Ascending aorta (tissue), 2 donors: ENCODE data around the gene ARL15. TPM values are rescaled to one million over a fixed set of nuclear protein-coding genes. Genes with fewer than 3 reads are reported as not detected.
"Not testable (repeated sequence)": the region's sequence is repeated elsewhere in the genome, so short reads cannot be mapped to it uniquely, and the experiment has no call there.

Source experiments
- DNase-seq, 2 donors: peaks; one replicate each; pipeline ENCODE4 v3.0.0-alpha.2; 2019; ENCODE audit warnings: low spot score in 2 of 2
- H3K27ac ChIP-seq, 2 donors: fragments of 200-600 bp; sonication (generic); one replicate each; pipeline ENCODE4 v1.5.1; 2016 to 2017; ENCODE audit warnings: mild to moderate bottlenecking in 1 of 2
- H3K27me3 ChIP-seq: fragments of 200-600 bp; sonication (generic); one replicate; pipeline ENCODE4 v1.5.1; 2017
- H3K36me3 ChIP-seq, 2 donors: fragments of 200-600 bp; sonication (generic); one replicate each; pipeline ENCODE4 v1.5.1; 2016
- H3K4me1 ChIP-seq, 2 donors: fragments of 200-600 bp; sonication (generic); one replicate each; pipeline ENCODE4 v1.5.1; 2016 to 2017; ENCODE audit warnings: mild to moderate bottlenecking in 1 of 2
- H3K4me3 ChIP-seq, 2 donors: fragments of 200-600 bp; sonication (generic); one replicate each; pipeline ENCODE4 v1.5.1; 2016 to 2017; ENCODE audit warnings: mild to moderate bottlenecking in 1 of 2
- H3K9me3 ChIP-seq, 2 donors: fragments of 200-600 bp; sonication (generic); one replicate each; pipeline ENCODE4 v1.5.1; 2016
- CTCF ChIP-seq, 3 experiments: fragments of 200-600 bp in 2 of 3; fragments of 450-650 bp in 1 of 3; sonication (generic) in 2 of 3; IDR thresholded peaks; one replicate each; pipeline ENCODE4 v1.5.1; 2016 to 2019; ENCODE audit warnings: antibody characterized with exemption in 3 of 3, mild to moderate bottlenecking in 1 of 3, moderate library complexity in 1 of 3
- intact Hi-C: fragments of 100-400 bp; cut with DNase I; formaldehyde crosslinking; loops from one replicate; pipeline ENCODE4 v1.15.1; 2023
- total RNA-seq: library from RNA; depleted of rRNA; stranded (reverse); fragments of >200 nt; gene quantifications from one replicate; pipeline ENCODE4 v1.1.0, GENCODE V29; 2016

ARL15 gene
- total RNA-seq, 1 donor from 2014 or later = 12.5 TPM

- no peak for TF ChIP-seq CTCF (IDR thresholded peaks at IDR 0.05)
- Histone ChIP-seq H3K36me3 (no peaks in the 10 kb centered on the region), H3K4me3 (no peak overlapping the region), H3K27ac (no peak overlapping the region), H3K4me1 (no peaks in the 10 kb centered on the region), H3K27me3 (no peaks in the 10 kb centered on the region), H3K9me3 (no peaks in the 10 kb centered on the region)
- no peak for DNase-seq
- intact Hi-C loops = no loop called here
Measured at GRCh38 chr5:54073131-54073530, 237.2 kb downstream of the ARL15 start.

- TF ChIP-seq CTCF (IDR thresholded peaks at IDR 0.05) = no peak
- Histone ChIP-seq H3K36me3 (no peaks in the 10 kb centered on the region), H3K27me3 (no peaks in the 10 kb centered on the region), H3K4me3 (no peak overlapping the region), H3K27ac (no peak overlapping the region), H3K9me3 (no peaks in the 10 kb centered on the region), H3K4me1 (no peaks in the 10 kb centered on the region)
- DNase-seq = no peak
- intact Hi-C loops = no loop called here
Measured at GRCh38 chr5:54066433-54066832, 243.9 kb downstream of the ARL15 start.

- no peak for DNase-seq
- Histone ChIP-seq H3K27me3 (no peaks in the 10 kb centered on the region), H3K27ac (no peak overlapping the region), H3K36me3 (no peaks in the 10 kb centered on the region), H3K9me3 (no peaks in the 10 kb centered on the region), H3K4me3 (no peak overlapping the region), H3K4me1 (no peaks in the 10 kb centered on the region)
- intact Hi-C loops = no loop called here
- no peak for TF ChIP-seq CTCF (IDR thresholded peaks at IDR 0.05)
Measured at GRCh38 chr5:54063817-54064216, 246.6 kb downstream of the ARL15 start.

GRCh38 chr5:54062958-54063357 is 247.4 kb downstream of the ARL15 start:
- no peak for TF ChIP-seq CTCF (IDR thresholded peaks at IDR 0.05)
- Histone ChIP-seq H3K4me1 (no peaks in the 10 kb centered on the region), H3K36me3 (no peaks in the 10 kb centered on the region), H3K4me3 (no peak overlapping the region), H3K9me3 (no peaks in the 10 kb centered on the region), H3K27ac (peak overlapping the region in 1 of 2 donors; percentile 1), H3K27me3 (no peaks in the 10 kb centered on the region)
- DNase-seq = no peak
- intact Hi-C loops = no loop called here

GRCh38 chr5:54060919-54061318 is 249.5 kb downstream of the ARL15 start:
- H3K27me3 ChIP-seq, DNase-seq, H3K9me3 ChIP-seq, H3K4me3 ChIP-seq, H3K4me1 ChIP-seq, H3K27ac ChIP-seq, H3K36me3 ChIP-seq, intact Hi-C loops: not testable (repeated sequence)

DNA sequence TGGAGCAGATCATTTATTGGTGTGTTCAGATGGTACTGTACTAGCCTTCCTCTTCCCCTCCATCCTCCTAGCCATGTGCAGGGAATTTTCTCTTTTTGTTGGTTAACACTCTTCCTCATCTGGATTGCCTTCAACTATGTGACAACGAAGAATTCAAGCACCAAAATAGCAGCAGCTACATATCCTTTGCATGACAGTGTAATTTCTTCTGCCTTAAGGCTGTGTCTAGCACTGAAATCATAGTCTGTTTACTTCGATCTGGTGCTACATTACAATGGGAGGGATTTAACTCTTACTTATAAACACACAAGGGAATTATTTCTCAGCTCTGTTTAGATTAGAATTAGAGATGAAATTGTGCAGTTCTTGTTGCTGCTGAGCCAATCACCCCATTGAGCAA is 260.4 kb downstream of the ARL15 start:
- intact Hi-C loops = no loop called here
- Histone ChIP-seq H3K27me3 (no peaks in the 10 kb centered on the region), H3K9me3 (no peaks in the 10 kb centered on the region), H3K4me1 (no peaks in the 10 kb centered on the region), H3K4me3 (no peak overlapping the region), H3K27ac (no peak overlapping the region), H3K36me3 (no peaks in the 10 kb centered on the region)
- DNase-seq = no peak
- no peak for TF ChIP-seq CTCF (IDR thresholded peaks at IDR 0.05)
